ENCODE data around the gene CACNA2D3.

DNA sequence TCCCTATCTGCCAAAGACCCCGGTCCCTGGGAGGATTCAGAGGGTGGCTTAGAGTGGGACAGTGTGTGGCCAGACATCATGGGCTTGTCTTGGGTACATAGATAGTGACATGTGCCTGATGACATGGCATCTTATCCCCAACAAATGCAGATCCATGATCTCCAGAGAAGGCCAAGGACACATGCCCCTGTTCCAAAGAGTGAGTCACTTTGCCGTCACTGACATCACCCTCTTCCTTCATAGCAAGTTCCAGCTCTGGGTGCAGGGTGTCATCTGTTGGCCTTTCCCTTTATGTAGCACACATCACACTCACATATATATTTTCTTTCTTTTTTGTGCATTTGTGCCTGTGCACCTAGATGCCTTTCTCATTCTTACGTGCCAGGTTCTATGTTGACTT is 455.0 kb downstream of the CACNA2D3 start:
- TF ChIP-seq POLR2AphosphoS5 (IDR thresholded peaks at IDR 0.05; ENCODE audit: low read depth, low read length) (no peak), POLR2A (IDR thresholded peaks at IDR 0.05; ENCODE audit: low read depth, low read length) (no peak), TAF1 (IDR thresholded peaks at IDR 0.05; ENCODE audit: low read depth, low read length) (no peak), PAX5 (IDR thresholded peaks at IDR 0.05; ENCODE audit: insufficient read depth, low read length, severe bottlenecking) (no peak)

Measured in GM12891 (cell line).